KG1 (cell line): ENCODE data around the gene RSL1D1.
"Not testable (repeated sequence)": the region's sequence is repeated elsewhere in the genome, so short reads cannot be mapped to it uniquely, and the experiment has no call there.

Source experiments
- DNase-seq: peaks from one replicate; lab custom pipeline; 2025; lab: John Stamatoyannopoulos, UW

The RSL1D1 gene

DNA sequence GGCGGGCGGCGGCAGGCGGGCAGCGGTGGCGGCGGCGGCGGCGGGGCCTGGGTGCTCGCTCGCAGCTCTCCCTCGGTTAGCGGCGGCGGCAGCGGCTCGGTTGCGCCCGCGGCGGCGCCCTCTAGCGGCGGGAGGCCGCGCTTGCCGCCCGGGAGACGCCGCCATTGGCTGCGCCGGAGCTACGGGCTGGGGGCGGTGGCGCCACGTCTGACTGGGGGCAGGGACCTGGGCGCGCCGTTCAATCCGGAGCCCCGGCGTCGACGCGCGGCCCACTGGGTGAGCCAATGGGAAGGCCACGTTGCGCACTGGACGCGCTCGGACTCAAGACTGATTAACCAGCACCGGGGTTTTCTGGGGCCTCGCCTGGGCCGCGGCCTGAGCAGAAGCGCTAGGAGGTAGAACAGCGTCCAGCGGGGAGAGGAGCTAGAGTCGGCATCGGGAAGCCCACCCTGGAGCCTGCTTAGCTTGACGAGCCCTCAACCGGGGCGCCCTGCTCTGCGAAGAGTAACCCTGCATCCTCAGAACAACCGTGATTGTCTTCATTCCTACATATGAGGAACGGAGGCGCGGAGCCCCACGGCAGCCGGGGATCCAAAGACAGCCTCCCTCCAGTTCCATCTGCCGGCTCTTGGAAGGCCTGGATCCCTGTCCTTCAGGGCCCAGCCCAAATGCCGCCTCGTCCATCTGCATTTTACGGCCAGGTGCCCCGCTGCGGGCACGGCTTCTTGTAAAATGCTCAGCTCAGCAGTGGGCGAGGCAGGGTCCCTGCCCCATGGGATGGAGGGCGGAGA is 54.0 kb downstream of the RSL1D1 start, which contains the start of gene ZC3H7A:
Gene ZC3H7A, minus strand, starts transcription at position 93 of the 791 bp plus-strand sequence. CDS start 14,904 bp downstream, outside the sequence.
- DNase-seq, result peak; percentile 88

GRCh38 chr16:11796227-11797165 is 54.8 kb downstream of the RSL1D1 start:
- no peak for DNase-seq

DNA sequence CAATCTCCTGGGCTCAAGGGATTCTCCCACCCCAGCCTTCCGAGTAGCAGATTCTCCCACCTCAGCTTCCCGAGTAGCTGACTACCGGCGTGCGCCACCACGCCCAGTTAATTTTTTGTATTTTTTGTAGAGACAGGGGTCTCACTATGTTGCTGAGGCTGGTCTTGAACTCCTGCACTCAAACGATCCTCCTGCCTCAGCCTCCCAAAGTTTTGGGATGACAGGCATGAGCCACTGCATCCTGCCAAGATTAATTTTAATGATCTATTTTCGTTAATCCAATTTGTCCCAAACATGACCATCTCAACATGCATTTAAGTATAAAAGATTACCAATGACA is 55.5 kb downstream of the RSL1D1 start:
- DNase-seq, result no peak

DNA sequence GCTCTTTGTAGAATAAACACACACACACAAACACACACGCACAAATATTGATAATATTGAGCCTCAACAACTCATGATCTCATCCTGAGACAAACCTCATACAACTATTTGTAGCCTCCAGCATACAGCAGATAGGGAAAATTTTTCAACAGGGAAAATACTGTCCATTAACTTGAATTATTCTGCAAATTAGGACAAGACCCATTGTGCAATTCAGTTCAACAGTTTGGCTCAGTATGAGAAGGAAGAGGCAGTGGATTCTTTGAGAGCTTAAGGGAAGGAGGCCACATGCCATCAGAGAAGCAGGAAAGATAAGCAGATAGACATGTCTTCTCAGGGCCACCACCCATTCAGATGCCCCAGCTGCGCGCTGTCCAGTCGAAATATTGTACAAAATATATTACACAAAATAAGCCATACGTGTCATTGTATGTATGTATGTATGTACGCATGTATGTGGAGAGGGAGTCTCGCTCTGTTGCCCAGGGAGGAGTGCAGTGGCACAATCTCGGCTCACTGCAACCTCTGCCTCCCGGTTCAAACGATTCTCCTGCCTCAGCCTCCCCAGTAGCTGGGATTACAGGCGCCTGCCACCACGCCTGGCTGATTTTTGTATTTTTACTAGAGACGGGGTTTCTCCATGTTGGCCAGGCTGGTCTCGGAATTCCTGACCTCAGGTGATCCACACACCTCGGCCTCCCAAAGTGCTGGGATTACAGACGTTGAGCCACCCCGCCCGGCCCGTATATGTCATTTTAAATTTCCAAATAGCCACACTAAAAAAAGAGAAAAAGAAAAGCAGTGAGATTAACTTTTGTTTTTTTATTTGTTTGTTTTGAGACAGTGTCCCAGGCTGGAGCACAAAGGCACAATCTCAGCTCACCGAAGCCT is 56.1 kb downstream of the RSL1D1 start:
- DNase-seq, result no peak

GRCh38 chr16:11794447-11794846 is 56.9 kb downstream of the RSL1D1 start:
- DNase-seq, result no peak

GRCh38 chr16:11793840-11794239 is 57.5 kb downstream of the RSL1D1 start:
- no peak for DNase-seq

DNA sequence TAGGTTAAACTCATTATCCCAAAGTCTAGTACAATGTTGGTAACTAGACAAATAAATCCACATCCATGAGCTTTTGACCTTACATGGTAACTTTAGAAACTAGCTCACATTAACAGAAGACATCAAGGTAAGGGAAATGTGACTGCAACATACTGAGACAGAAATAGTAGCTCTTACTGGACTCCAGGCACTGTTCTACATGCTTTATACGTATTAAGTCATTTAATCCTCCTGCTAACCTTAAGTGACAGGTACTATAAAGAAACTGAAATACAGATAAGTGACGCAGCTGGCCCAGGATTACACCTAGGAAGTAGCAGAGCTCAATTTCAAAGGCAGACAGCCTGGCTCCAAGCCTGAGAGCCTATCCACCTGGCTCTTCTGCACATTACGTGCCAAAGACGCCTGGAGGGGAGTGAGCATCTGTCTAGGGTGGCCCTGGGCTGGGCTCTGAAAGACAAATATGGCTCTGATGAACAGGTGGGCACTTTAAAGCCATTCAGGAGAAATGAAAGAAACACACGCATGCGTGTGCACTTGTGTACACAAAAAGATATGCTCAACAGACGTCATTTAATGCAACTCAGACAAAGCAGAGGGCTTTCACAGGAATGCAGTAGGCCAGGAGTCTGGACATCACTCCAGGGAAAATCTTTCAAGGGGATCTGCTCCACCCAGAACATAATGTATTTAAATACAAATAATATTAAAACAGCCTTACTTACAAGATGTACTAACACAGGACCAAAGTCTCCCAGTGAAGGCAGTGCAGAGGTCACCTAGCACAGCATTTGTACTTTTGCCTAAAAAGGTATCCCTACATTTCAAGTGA is 58.7 kb downstream of the RSL1D1 start:
- no peak for DNase-seq

- DNase-seq, result no peak
These were observed 60.1 kb downstream of the RSL1D1 start for GRCh38 chr16:11791144-11791828.

DNA sequence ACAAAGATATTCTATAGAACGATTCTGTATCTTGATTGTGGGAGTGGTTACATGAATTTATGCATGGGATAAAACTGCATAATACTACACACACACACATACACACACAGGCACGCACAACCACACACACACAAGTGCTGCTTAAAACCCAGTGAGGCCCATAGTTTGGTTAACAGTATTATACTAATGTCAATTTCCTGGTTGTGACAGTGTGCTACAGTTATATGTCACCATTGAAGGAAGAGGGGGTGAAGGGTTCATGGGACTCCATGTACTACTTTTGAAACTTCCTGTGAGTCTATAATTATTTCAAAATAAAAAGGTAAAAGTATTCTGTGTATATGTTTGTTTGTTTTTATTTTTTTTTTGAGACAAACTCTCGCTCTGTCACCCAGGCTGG is 62.4 kb downstream of the RSL1D1 start:
- no peak for DNase-seq

DNA sequence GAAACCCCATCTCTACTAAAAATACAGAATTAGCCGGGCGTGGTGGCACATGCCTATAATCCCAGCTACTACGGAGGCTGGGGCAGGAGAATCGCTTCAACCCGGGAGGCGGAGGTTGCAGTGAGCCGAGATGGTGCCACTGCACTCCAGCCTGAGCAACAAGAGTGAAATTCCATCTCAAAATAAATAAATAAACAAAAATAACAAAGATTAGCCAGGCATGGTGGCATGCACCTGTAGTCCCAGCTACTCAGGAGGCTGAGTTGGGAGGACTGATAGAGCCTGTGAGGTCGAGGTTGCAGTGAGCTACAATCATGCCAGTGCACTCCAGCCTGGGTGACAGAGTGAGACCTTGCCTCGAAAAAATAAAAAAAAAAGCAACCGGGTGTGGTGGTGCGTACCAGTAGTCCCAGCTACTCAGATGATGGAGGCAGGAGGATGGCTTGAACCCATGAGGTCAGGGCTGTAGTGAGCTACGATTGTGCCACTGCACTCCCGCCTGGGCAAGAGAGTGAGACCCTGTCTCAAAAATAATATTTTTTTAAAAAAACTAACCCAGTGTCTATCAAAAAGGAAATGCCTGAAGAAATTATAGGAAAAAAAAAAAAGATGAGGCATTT is 66.3 kb downstream of the RSL1D1 start:
- DNase-seq, result not testable (repeated sequence)

GRCh38 chr16:11784381-11784780 is 67.0 kb downstream of the RSL1D1 start:
- not testable (repeated sequence) for DNase-seq

GRCh38 chr16:11784038-11784369 is 67.3 kb downstream of the RSL1D1 start:
- no peak for DNase-seq
